Stimulated activated CD4-positive, alpha-beta T cell treated with anti-CD3 and anti-CD28 coated beads, TNF-alpha, amount 100 ng/mL, for 1 hour (primary cell): ENCODE data around the gene SEC23A.
"Not testable (repeated sequence)": the region's sequence is repeated elsewhere in the genome, so short reads cannot be mapped to it uniquely, and the experiment has no call there.

ENCODE experiments used
- DNase-seq, 3 donors: peaks; one replicate each; pipeline ENCODE4 v3.0.0-alpha.2; 2020; ENCODE audit warnings: low read depth in 3 of 3, low spot score in 1 of 3

SEC23A gene

GRCh38 chr14:39102969-39103957 is at the start of gene SEC23A:
TSS of gene SEC23A (minus strand) at chr14:39103235. CDS start at chr14:39096118, 7,117 bp downstream.
- DNase-seq = peak; percentile 50 to 71 (median 62)

DNA sequence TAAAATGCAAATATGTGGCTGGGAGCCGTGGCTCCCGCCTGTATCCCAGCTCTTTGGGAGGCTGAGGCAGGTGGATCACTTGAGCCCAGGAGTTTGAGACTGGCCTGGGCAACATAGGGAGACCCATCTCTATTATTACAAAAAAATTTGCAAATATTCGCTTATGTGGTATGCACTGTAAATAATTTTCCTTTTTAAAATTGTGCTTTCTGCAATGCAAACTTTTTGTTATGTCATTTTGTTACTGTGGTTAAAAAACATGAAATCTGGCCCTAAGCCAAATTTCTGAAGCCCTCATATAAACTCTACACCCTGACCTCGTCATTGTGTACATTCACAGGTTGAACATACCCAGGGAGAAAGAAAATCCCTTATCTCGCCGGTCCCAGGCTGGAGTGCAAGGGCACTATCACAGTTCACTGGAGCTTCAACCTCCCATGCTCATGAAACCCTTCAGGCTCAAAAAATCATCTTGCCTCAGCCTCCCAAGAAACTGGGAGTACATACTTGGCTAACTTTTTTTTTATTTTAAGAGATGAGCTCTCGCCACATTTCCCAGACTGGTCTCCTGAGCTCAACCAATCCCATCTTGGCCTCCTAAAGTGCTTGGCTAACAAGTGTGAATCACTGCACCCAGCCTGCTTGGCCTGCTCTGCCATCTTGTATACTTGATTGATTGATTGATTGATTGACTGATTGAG is 42.4 kb upstream of the SEC23A start:
- no peak for DNase-seq

DNA sequence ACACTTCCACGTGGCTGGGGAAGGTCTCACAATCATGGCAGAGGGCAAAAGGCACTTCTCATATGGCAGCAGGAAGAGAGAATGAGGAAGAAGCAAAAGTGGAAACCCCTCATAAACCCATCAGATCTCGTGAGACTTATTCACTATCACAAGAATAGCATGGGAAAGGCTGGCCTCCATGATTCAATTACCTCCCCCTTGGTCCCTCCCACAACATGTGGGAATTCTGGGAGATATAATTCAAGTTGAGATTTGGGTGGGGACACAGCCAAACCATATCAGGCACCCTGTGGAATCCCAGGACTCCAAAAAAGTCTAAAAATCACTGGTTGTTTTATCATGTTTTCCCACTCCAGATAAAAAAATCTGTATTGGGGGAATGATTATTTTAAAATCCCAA is 40.2 kb upstream of the SEC23A start:
- not testable (repeated sequence) for DNase-seq

DNA sequence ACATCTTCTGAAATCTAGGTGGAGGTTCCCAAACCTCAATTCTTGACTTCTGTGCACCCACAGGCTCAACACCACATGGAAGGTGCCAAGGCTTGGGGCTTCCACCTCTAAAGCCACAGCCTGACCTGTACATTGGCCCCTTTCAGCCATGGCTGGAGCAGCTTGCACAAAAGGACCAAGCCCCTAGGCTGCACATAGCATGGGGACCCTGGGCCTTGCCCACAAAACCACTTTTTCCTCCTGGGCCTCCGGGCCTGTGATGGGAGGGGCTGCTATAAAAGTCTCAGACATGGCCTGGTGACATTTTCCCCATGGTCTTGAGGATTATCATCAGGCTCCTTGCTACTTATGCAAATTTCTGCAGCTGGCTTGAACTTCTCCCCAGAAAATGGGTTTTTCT is 38.6 kb upstream of the SEC23A start:
- DNase-seq = not testable (repeated sequence)

DNA sequence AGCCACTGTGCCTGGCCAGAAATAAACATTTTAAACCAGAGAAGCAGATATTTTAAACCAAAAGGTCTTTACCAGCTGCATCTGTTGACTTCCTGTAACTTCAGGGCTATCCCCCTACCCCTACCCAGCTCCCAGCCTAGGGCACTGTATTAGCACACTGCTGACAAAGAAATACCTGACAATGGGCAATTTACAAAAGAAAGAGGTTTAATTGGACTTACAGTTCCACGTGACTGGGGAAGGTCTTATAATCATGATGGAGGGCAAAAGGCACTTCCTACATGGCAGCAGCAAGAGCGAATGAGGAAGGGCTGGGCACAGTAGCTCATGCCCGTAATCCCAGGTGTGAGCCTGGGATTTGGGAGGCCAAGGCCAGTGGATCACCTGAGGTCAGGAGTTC is 37.1 kb upstream of the SEC23A start:
- DNase-seq = no peak

DNA sequence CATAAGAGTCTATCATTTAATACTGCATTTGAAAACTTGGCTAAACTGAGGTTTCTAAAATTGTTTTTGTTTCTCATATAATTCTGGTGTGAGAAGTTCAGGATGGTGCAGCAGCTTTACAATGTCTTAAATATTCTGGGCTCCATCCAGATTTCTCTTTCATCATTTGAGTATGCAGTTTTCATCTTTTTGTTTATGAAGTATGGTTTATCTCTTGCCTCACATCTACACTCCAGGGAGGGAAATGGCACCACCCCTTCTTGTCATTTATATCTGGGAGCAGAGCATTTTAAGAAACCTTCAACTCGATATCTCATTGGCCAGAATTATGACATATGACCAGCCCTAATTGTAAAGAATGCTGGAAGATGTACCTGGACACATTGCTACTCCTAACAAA is 35.4 kb upstream of the SEC23A start:
- DNase-seq = no peak

DNA sequence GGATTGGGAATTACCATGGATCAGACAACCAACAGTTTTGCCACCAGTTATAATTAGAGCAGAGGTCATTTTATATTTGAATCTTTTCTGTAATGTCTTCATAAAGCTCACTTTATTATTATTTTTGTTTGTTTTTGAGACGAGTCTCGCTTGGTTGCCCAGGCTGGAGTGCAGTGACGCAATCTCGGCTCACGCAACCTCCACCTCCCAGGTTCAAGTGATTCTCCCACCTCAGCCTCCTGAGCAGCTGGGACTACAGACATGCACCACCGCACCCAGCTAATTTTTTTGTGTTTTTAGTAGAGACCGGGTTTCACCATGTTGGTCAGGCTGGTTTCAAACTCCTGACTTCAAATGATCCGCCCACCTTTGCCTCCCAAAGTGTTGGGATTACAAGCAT is 34.8 kb upstream of the SEC23A start:
- not testable (repeated sequence) for DNase-seq

GRCh38 chr14:39122330-39123138 is 19.5 kb upstream of the SEC23A start:
- no peak for DNase-seq

DNA sequence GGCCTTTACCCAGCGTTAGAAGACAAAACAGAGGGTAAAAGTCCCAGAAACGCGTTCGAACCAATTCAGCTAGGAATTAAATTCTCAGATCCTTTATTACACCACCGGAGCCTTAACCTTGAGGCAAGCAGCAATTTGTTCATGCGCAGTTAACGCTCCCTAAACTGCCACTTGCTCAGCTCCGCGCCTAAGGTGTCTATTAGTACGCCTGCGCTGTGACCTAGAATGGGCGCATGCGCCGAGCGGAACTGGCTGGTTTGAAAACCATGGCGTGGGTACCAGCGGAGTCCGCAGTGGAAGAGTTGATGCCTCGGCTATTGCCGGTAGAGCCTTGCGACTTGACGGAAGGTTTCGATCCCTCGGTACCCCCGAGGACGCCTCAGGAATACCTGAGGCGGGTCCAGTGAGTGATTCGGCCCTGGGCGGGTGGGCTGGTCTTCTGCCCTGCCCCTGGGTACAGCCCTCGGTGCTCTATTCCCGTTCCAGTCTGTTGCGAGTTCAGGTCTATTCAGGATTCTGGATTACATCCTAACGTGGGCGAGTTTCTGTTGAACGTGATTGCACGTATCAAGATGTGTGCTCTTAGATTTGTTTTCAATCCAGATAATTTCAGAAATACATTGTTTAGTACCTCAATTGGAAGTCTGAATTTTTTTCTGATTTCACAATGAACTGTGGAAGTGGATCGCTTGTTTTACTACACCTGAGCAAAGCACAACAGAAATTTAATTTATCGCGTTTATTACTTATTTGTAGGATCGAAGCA is 11.2 kb upstream of the SEC23A start, which contains the start of gene GEMIN2:
TSS of gene GEMIN2 (plus strand) at position 251 of the 766 bp plus-strand sequence. CDS start at position 267, 16 bp downstream.
- DNase-seq = peak; percentile 88 to 91 (median 88)

- no peak for DNase-seq
These were observed 10.6 kb upstream of the SEC23A start for GRCh38 chr14:39113685-39114072.

DNA sequence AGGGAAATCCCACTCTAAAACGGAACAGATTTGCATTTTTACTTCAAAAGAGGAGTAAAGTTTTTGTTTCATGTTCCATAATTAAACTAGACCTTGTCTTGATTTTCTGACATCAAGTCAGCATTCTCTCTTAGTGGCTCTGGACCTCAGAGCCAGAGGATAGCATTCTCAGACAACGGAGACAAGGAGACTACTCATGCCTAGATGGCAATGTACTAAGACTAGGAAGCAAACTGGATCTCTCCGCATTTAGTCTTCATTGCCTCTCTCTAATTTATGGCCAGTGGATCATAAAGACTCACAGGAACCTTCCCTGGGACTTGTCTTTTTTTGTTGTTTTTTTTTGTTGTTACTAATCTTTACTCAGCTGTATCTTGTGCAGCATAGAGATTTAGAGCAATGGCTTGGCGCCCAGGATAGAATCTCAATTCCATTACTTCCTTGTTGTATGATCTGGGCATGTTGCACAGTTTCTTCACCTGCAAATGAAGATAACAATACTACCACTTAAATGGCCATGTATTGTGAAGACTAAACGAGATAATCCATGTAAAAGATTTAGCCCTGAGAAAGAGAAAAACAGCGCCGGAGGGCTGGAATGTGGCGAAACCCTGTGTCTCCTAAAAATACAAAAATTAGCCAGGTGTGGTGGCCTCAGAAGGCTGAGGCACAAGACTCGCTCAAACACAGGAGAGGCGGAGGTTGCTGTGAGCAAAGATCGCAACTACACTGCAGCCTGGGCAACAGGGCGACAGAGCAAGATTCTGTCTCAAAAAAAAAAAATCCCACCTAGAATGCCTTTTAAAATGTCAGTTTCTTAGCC is 7.1 kb upstream of the SEC23A start:
- DNase-seq = no peak

DNA sequence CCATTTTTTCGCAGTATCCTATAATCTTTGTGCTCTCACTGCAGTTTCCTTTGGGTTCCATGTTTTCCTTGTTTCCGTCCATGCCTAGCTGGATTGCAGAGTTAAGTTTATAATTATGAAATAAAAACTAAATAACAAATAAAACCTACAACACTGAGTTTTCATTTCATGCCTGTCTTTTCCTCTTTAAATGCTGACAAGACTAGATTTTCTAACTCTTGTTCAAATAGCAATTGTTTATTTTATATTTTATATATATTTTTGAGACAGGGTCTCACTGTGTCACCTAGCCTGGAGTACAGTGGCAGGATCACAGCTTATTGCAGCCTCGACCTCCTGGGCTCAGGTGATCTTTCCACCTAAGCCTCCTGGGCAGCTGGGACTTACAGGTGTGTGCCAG is 5.8 kb upstream of the SEC23A start:
- DNase-seq = no peak

GRCh38 chr14:39107591-39107996 is 4.6 kb upstream of the SEC23A start:
- DNase-seq = no peak

DNA sequence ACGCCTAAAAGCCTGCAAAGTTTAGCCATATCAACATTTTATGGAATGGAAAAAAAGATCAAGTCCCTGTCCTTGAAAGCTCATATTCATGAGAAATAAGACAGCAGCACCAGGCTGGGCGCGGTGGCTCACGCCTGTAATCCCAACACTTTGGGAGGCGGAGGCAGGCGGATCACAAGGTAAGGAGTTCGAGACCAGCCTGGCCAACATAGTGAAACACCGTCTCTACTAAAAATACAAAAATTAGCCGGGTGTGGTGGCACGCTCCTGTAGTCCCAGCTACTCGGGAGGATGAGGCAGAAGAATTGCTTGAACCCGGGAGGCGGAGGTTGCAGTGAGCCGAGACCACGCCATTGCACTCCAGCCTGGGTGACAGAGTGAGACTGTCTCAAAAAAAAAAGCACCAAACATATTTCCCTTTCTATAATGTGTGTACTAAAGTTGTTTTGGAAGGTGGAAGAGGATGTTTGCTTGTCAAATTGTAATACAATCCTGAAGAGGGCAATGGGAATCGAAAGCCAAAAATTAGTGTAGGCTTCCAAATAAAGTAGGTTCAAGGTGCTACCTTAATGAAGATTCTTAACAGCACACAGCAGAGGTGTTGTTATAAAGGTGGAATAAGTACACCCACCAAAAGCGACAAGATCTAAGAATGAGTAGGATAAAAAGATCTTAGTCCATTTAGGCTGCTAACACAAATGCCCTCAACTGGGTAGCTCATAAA is 1.2 kb upstream of the SEC23A start:
- not testable (repeated sequence) for DNase-seq

DNA sequence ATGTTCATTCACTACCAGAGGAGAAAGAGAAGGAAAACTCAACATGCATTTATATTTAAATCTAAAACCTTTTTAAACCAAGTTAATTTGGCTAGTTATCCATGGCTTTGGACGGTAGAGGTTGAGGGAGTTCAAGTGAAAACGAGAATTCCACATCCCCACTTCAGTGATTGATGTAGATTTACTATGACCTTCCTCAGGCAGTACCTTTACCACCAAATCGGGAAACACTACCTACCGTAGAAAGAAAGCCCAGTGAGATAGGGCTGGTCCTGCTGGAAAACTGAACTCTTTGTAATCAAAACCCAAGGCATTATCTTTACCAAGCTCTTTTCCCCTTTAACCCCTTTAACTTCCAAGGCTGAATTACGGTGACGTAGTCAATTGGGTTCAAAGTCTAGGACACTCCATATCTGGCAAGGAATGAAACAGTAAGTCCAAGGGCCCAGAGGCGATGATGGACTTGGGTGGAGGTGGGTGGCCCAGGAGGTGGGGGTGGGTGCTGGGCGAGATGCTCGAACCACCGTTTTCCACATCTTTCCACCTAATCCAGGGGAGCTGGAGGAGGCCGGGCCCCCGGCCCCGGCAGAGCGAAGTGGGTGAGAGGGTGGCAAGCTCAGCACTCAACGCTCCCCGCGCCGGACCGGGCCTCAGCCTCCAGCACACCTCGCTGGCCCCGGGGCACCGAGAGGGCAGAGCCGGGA is 618 bp downstream of the SEC23A start:
- no peak for DNase-seq

DNA sequence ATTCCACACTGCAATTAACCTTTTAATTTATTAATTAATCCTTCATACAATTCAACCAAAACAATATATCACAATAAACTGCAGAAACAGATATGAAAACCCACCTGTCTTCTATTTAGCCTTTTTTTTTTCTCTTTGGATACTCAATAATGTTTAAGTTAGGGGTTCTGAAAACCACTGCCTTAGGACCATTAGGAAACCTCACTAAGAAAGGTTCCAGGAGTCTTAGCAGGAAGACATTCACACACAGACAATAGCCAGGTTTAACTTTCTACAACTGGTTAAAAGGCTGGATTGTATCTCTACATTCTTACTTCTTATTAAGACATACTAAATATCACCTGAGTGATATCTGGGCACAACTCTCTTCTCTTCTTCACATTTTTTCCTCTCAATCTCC is 3.3 kb downstream of the SEC23A start:
- DNase-seq = no peak

DNA sequence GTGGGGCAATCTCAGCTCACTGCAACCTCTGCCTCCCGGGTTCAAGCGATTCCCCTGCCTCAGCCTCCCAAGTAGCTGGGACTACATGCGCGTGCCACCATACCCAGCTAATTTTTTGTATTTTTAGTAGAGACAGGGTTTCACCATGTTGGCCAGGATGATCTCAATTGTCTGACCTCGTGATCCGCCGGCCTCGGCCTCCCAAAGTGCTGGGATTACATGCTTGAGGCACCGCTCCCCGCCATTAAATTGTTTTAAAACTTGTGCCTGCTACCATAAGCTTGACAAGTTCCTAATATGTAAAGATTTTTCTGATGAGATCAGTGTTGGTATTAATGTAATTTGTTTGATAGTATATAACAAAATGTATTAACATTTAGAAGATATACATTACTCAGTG is 3.8 kb downstream of the SEC23A start:
- DNase-seq = not testable (repeated sequence)

DNA sequence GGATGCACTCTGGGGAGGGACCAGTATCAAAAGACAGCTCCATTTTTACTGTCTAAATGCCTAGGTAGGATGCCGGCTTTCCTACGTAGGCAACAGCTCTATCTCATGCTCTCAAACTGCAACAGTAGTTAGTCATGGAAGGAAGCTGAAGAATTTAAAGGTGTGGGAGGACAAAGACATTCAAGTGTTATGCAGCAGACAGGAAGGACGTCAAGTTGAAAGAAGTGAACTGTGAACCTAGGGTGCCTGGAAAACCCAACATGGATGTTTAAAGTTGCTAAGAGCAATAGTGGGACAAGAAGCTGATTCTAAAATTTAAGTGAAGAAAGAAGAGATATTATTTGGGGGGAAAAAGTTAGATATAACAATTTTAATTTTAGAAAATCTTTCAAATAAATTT is 5.9 kb downstream of the SEC23A start:
- DNase-seq = no peak
